Pons (tissue), 1 donor: ENCODE measurements around the gene POM121.
"Not testable (repeated sequence)": the region's sequence is repeated elsewhere in the genome, so short reads cannot be mapped to it uniquely, and the experiment has no call there.

Experiments
- DNase-seq: peaks from one replicate; pipeline ENCODE4 v3.0.0-alpha.2; 2016; ENCODE audit warnings: low spot score

Gene POM121

GRCh38 chr7:72924733-72925545 lies at the start of gene POM121:
TSS of gene POM121 (plus strand) at chr7:72925095. CDS start at chr7:72925122, 27 bp downstream.
- DNase-seq = peak; percentile 69

GRCh38 chr7:72879079-72879736 lies 45.7 kb upstream of the POM121 start:
- peak; percentile 85 for DNase-seq

- DNase-seq = peak; percentile 42
Measured at GRCh38 chr7:72879737-72880215, 45.1 kb upstream of the POM121 start.

- not testable (repeated sequence) for DNase-seq
Measured at GRCh38 chr7:72891750-72892149, 33.1 kb upstream of the POM121 start.

- not testable (repeated sequence) for DNase-seq
Measured at GRCh38 chr7:72904740-72905139, 20.2 kb upstream of the POM121 start.

- DNase-seq = not testable (repeated sequence)
Measured at GRCh38 chr7:72908422-72908821, 16.5 kb upstream of the POM121 start.

GRCh38 chr7:72911395-72911794 lies 13.5 kb upstream of the POM121 start:
- not testable (repeated sequence) for DNase-seq

- DNase-seq = not testable (repeated sequence)
Measured at GRCh38 chr7:72913750-72914149, 11.1 kb upstream of the POM121 start.

GRCh38 chr7:72914756-72915525 lies 10.0 kb upstream of the POM121 start:
- DNase-seq = not testable (repeated sequence)

- DNase-seq = no peak
Measured at GRCh38 chr7:72919256-72919775, 5.6 kb upstream of the POM121 start.

- no peak for DNase-seq
Measured at GRCh38 chr7:72924386-72924732, 536 bp upstream of the POM121 start.

GRCh38 chr7:72925546-72926120 lies 738 bp downstream of the POM121 start:
- DNase-seq = no peak

GRCh38 chr7:72927791-72928190 lies 2.9 kb downstream of the POM121 start:
- DNase-seq = not testable (repeated sequence)

- not testable (repeated sequence) for DNase-seq
Measured at GRCh38 chr7:72928216-72928615, 3.3 kb downstream of the POM121 start.

GRCh38 chr7:72942022-72942705 lies 17.3 kb downstream of the POM121 start:
- not testable (repeated sequence) for DNase-seq

- DNase-seq = not testable (repeated sequence)
Measured at GRCh38 chr7:72942956-72943355, 18.1 kb downstream of the POM121 start.

GRCh38 chr7:72944937-72945336 lies 20.0 kb downstream of the POM121 start:
- DNase-seq = not testable (repeated sequence)

- not testable (repeated sequence) for DNase-seq
Measured at GRCh38 chr7:72945597-72945996, 20.7 kb downstream of the POM121 start.

GRCh38 chr7:72946130-72946745 lies 21.3 kb downstream of the POM121 start:
- DNase-seq = not testable (repeated sequence)

- not testable (repeated sequence) for DNase-seq
Measured at GRCh38 chr7:72948714-72949113, 23.8 kb downstream of the POM121 start.

- not testable (repeated sequence) for DNase-seq
Measured at GRCh38 chr7:72949276-72949675, 24.4 kb downstream of the POM121 start.
